GM23248 (cell line): ENCODE data around the gene ARFGAP2.

Experiments
- EZH2 ChIP-seq: fragments of 200-600 bp; sonication (generic); IDR thresholded peaks from 2 replicates; pipeline ENCODE4 v1.6.1; 2018; ENCODE audit warnings: antibody characterized with exemption, mild to moderate bottlenecking; ENCODE audit not compliant: insufficient read depth, poor library complexity, severe bottlenecking
- EZH2phosphoT487 ChIP-seq: fragments of 200-600 bp; sonication (generic); IDR thresholded peaks from 2 replicates; pipeline ENCODE4 v1.6.1; 2018; ENCODE audit warnings: antibody characterized with exemption, moderate library complexity, mild to moderate bottlenecking, low read depth; ENCODE audit not compliant: insufficient read depth

DNA sequence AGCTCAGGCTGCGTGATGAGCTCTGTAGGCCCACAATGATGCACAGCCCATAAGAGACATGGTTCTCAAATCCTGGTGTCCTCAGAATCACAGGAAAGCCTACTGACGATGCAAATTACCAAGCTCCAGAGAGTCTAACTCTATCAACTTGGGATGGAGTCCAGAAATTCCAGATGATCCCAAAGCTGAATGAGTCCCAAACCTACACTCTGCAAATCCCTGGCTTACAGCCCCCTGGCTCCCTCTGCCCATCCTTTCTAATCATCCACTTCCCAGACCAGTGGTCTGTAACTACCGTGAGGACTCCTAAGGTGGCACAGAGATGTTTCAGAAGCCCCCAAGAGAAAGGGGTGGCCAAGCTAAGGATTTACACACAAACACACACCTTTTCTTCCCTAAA, 13.5 kb downstream of the ARFGAP2 start:
- TF ChIP-seq EZH2 (no peak), EZH2phosphoT487 (no peak)
